ENCODE data around the gene NENF.
A peak's percentile ranks its signal among the peaks of the same experiment; 100 is the strongest.

Gene NENF

GRCh38 chr1:212438831-212439237 is 6.1 kb downstream of the NENF start:
- Histone ChIP-seq H3K4me3 (ENCODE audit: low read depth, low read length) (no peak overlapping the region), H3K9me3 (no peaks in the 10 kb centered on the region), H3K27me3 (no peaks in the 10 kb centered on the region), H3K36me3 (no peaks in the 10 kb centered on the region; the same call in 1 of the 2 replicates), H3K4me1 (no peaks in the 10 kb centered on the region; the same call in 1 of the 2 replicates)
- TF ChIP-seq CTCF (IDR thresholded peaks at IDR 0.05; ENCODE audit: low read depth, low read length): no peak
- DNase-seq: no peak

GRCh38 chr1:212440419-212440818 is 7.7 kb downstream of the NENF start:
- H3K36me3 ChIP-seq: peaks cover 7% of the 10 kb centered on the region
- no peak for DNase-seq
- H3K4me1 ChIP-seq: no peaks in the 10 kb centered on the region
- H3K4me3 ChIP-seq (ENCODE audit: low read depth, low read length): no peak overlapping the region
- no peaks in the 10 kb centered on the region for H3K27me3 ChIP-seq
- no peak for TF ChIP-seq CTCF (IDR thresholded peaks at IDR 0.05; ENCODE audit: low read depth, low read length)
- no peaks in the 10 kb centered on the region for H3K9me3 ChIP-seq

GRCh38 chr1:212442408-212442807 is 9.7 kb downstream of the NENF start:
- no peaks in the 10 kb centered on the region for H3K9me3 ChIP-seq
- no peak overlapping the region for H3K4me3 ChIP-seq (ENCODE audit: low read depth, low read length)
- peaks cover 14% of the 10 kb centered on the region for H3K36me3 ChIP-seq
- no peaks in the 10 kb centered on the region for H3K4me1 ChIP-seq
- no peaks in the 10 kb centered on the region for H3K27me3 ChIP-seq
- DNase-seq: no peak
- TF ChIP-seq CTCF (IDR thresholded peaks at IDR 0.05; ENCODE audit: low read depth, low read length): no peak

GRCh38 chr1:212446333-212446732 is 13.6 kb downstream of the NENF start:
- DNase-seq: no peak
- no peak for TF ChIP-seq CTCF (IDR thresholded peaks at IDR 0.05; ENCODE audit: low read depth, low read length)
- Histone ChIP-seq H3K27me3 (no peaks in the 10 kb centered on the region), H3K9me3 (no peaks in the 10 kb centered on the region), H3K4me1 (peaks cover 14% of the 10 kb centered on the region), H3K4me3 (ENCODE audit: low read depth, low read length) (no peak overlapping the region), H3K36me3 (peaks cover 14% of the 10 kb centered on the region)

- H3K4me1 ChIP-seq: peaks cover 19% of the 10 kb centered on the region
- H3K9me3 ChIP-seq: no peaks in the 10 kb centered on the region
- H3K27me3 ChIP-seq: no peaks in the 10 kb centered on the region
- peaks cover 14% of the 10 kb centered on the region for H3K36me3 ChIP-seq
- TF ChIP-seq CTCF (IDR thresholded peaks at IDR 0.05; ENCODE audit: low read depth, low read length): no peak
- DNase-seq: no peak
- H3K4me3 ChIP-seq (ENCODE audit: low read depth, low read length): no peak overlapping the region
These were observed 14.8 kb downstream of the NENF start for GRCh38 chr1:212447478-212447877.

- no peak for TF ChIP-seq CTCF (IDR thresholded peaks at IDR 0.05; ENCODE audit: low read depth, low read length)
- no peaks in the 10 kb centered on the region for H3K9me3 ChIP-seq
- peak; percentile 73 for DNase-seq
- no peaks in the 10 kb centered on the region for H3K27me3 ChIP-seq
- peaks cover 7% of the 10 kb centered on the region for H3K36me3 ChIP-seq
- H3K4me3 ChIP-seq (ENCODE audit: low read depth, low read length): no peak overlapping the region
- peaks cover 19% of the 10 kb centered on the region for H3K4me1 ChIP-seq
These were observed 17.7 kb downstream of the NENF start for GRCh38 chr1:212450331-212450881.
